ENCODE data around the gene ATP5PD.

DNA sequence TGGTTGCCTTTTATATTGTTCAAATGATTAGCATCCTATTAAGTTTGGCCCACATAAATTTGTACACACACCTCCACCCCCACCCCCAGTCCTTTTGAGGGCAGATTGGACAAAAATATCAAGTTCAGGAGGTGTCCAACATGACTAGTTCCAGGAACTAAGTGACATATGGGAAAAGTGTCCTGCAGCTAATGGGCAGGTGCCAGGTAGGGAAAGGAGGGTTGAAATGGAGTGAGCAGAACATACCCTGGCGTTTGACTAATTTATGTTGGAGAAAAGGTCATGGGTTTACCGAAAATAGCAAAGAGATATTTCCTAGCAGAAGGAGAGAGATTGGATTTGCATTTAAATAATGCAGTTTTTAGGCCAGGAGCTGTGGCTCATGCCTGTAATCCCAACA is 5.2 kb upstream of the ATP5PD start:
- TF ChIP-seq, protein P1, sequence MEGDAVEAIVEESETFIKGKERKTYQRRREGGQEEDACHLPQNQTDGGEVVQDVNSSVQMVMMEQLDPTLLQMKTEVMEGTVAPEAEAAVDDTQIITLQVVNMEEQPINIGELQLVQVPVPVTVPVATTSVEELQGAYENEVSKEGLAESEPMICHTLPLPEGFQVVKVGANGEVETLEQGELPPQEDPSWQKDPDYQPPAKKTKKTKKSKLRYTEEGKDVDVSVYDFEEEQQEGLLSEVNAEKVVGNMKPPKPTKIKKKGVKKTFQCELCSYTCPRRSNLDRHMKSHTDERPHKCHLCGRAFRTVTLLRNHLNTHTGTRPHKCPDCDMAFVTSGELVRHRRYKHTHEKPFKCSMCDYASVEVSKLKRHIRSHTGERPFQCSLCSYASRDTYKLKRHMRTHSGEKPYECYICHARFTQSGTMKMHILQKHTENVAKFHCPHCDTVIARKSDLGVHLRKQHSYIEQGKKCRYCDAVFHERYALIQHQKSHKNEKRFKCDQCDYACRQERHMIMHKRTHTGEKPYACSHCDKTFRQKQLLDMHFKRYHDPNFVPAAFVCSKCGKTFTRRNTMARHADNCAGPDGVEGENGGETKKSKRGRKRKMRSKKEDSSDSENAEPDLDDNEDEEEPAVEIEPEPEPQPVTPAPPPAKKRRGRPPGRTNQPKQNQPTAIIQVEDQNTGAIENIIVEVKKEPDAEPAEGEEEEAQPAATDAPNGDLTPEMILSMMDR (IDR thresholded peaks at IDR 0.05): no peak
- no peak for TF ChIP-seq POLR2A (IDR thresholded peaks at IDR 0.05)

Measured in thyroid gland (tissue), 4 donors.